Measurements from ENCODE around the gene AKAP8.
A peak's percentile ranks its signal among the peaks of the same experiment; 100 is the strongest.

Gene AKAP8

DNA sequence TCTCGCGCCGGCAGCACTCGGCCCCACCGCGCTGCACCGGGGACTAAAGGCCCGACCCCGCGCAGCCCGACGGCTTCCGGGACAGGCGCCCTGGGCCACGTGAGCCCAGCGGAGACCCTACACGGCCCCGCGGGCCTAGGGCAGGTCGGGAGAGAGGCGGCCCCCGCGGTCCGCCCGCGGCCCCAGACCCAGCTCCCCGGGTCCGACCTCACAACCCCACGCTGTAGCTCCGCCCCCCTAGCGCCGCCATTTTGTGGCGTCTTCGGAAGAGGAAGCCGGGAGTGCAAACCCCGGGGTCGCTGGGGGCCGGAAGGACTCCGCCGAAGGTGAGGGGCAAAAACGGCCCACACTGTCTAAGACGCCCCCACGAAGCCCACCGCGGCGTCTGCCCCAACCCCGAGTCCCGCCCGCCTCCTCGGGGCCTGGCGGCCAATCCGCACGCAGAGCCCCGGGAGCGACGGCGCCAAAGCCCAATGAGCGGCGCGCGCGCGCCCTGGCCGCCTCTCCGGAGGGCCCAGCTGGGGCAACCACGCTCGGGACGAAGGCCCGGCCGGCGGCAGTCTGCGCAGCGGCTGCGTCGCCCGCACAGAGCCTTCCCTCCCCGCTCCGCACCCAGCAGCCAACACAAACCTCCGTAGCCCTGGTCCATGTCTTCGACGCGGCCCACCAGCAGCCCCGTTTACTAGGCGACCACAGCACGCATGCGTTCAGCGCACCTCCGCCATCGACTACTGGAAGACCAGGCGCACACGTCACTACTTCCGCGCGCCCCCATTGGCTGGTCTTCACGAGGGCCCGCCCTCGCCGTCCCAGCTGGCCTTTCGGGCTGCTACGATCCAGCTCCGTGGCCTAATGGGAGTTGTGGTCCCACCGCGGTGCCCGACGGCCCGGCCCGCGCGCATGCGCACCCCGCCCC, at the start of gene AKAP8:
TSS of gene AKAP8 (minus strand) at position 705 of the 916 bp plus-strand sequence. CDS start at position 649, 56 bp downstream.
- H3K4me1 ChIP-seq (ENCODE audit: low read depth, poor library complexity, severe bottlenecking), result peaks cover 32% of the 10 kb centered on the region
- peak within 1 kb of the TSS; percentile 100 for H3K27ac ChIP-seq
- no peaks in the 10 kb centered on the region; the same call in 1 of the 2 replicates for H3K36me3 ChIP-seq (ENCODE audit: insufficient read depth)
- TF ChIP-seq, protein P1, sequence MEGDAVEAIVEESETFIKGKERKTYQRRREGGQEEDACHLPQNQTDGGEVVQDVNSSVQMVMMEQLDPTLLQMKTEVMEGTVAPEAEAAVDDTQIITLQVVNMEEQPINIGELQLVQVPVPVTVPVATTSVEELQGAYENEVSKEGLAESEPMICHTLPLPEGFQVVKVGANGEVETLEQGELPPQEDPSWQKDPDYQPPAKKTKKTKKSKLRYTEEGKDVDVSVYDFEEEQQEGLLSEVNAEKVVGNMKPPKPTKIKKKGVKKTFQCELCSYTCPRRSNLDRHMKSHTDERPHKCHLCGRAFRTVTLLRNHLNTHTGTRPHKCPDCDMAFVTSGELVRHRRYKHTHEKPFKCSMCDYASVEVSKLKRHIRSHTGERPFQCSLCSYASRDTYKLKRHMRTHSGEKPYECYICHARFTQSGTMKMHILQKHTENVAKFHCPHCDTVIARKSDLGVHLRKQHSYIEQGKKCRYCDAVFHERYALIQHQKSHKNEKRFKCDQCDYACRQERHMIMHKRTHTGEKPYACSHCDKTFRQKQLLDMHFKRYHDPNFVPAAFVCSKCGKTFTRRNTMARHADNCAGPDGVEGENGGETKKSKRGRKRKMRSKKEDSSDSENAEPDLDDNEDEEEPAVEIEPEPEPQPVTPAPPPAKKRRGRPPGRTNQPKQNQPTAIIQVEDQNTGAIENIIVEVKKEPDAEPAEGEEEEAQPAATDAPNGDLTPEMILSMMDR (conservative IDR thresholded peaks at IDR 0.05; ENCODE audit: low read depth, low read length), result no peak
- H2AFZ ChIP-seq (ENCODE audit: low read depth), result peak within 1 kb of the TSS; percentile 52
- H4K20me1 ChIP-seq (ENCODE audit: insufficient read depth), result no peaks in the 10 kb centered on the region
- H3K9ac ChIP-seq, result peak within 1 kb of the TSS; percentile 99
- no peaks in the 10 kb centered on the region for H3K27me3 ChIP-seq (ENCODE audit: insufficient read depth, low read depth)
- peak within 1 kb of the TSS; percentile 98 for H3K4me2 ChIP-seq
- peaks cover 53% of the 10 kb centered on the region for H3K79me2 ChIP-seq (ENCODE audit: insufficient read depth, low read depth)
- no peak within 1 kb of the TSS for H3K4me3 ChIP-seq (IDR thresholded peaks at IDR 0.05; ENCODE audit: insufficient read depth, low read depth, low read length)

DNA sequence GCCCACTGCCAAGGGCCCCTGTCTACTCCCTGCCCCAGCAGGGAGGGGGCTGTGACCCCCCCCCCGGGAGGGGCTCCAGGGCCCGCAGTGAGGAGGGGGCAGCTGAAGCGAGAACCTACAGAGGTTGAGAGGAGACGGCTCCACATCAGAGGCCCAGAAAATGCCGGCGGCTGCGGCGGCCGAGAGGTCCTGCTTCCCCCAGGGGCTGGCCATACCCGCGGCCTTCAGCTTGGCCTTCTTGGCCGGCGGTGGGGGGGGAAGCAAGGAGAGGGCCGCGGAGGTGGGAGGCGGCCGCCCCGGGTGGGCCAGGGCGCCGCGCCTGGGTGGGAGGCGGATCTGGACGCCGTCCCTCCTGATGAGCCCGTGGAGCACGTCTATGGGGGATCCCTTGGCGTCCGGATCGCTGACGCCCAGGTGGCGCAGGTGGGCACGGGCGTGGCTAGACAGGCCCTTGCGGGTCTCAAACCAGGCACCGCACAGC, 48.4 kb upstream of the AKAP8 start:
- Histone ChIP-seq H3K4me1 (ENCODE audit: low read depth, poor library complexity, severe bottlenecking) (peaks cover 13% of the 10 kb centered on the region), H3K4me2 (no peak overlapping the region), H3K4me3 (IDR thresholded peaks at IDR 0.05; ENCODE audit: insufficient read depth, low read depth, low read length) (no peak overlapping the region), H3K36me3 (ENCODE audit: insufficient read depth) (no peaks in the 10 kb centered on the region; the same call in 1 of the 2 replicates), H3K27ac (no peak overlapping the region), H2AFZ (ENCODE audit: low read depth) (no peak overlapping the region), H4K20me1 (ENCODE audit: insufficient read depth) (no peaks in the 10 kb centered on the region), H3K9ac (no peak overlapping the region), H3K79me2 (ENCODE audit: insufficient read depth, low read depth) (peaks cover 38% of the 10 kb centered on the region), H3K27me3 (ENCODE audit: insufficient read depth, low read depth) (no peaks in the 10 kb centered on the region)
- TF ChIP-seq, protein P1 (conservative IDR thresholded peaks at IDR 0.05; ENCODE audit: low read depth, low read length), result no peak

DNA sequence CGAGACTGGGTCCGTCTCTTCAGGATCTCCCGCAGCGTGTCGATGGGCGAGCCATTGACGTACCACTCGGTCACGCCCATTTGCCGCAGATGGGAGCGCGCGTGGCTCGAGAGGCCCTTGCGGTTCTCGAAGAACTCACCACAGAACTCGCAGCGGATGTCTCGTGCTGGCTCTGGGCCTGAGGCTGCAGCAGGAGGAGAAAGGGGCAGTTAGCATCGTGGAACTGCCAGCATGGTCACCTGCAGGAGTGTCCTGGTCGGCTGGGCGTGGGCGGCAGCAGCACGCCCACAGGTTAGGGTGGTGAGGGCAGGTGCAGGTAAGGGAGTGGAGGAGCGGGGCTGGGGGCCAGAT, 47.7 kb upstream of the AKAP8 start:
- H3K4me3 ChIP-seq (IDR thresholded peaks at IDR 0.05; ENCODE audit: insufficient read depth, low read depth, low read length), result no peak overlapping the region
- H3K9ac ChIP-seq, result no peak overlapping the region
- H3K27ac ChIP-seq, result no peak overlapping the region
- H2AFZ ChIP-seq (ENCODE audit: low read depth), result no peak overlapping the region
- H3K27me3 ChIP-seq (ENCODE audit: insufficient read depth, low read depth), result no peaks in the 10 kb centered on the region
- H3K4me2 ChIP-seq, result no peak overlapping the region
- no peaks in the 10 kb centered on the region; the same call in 1 of the 2 replicates for H3K36me3 ChIP-seq (ENCODE audit: insufficient read depth)
- TF ChIP-seq, protein P1 (conservative IDR thresholded peaks at IDR 0.05; ENCODE audit: low read depth, low read length), result no peak
- H4K20me1 ChIP-seq (ENCODE audit: insufficient read depth), result no peaks in the 10 kb centered on the region
- peaks cover 13% of the 10 kb centered on the region for H3K4me1 ChIP-seq (ENCODE audit: low read depth, poor library complexity, severe bottlenecking)
- H3K79me2 ChIP-seq (ENCODE audit: insufficient read depth, low read depth), result peaks cover 38% of the 10 kb centered on the region

DNA sequence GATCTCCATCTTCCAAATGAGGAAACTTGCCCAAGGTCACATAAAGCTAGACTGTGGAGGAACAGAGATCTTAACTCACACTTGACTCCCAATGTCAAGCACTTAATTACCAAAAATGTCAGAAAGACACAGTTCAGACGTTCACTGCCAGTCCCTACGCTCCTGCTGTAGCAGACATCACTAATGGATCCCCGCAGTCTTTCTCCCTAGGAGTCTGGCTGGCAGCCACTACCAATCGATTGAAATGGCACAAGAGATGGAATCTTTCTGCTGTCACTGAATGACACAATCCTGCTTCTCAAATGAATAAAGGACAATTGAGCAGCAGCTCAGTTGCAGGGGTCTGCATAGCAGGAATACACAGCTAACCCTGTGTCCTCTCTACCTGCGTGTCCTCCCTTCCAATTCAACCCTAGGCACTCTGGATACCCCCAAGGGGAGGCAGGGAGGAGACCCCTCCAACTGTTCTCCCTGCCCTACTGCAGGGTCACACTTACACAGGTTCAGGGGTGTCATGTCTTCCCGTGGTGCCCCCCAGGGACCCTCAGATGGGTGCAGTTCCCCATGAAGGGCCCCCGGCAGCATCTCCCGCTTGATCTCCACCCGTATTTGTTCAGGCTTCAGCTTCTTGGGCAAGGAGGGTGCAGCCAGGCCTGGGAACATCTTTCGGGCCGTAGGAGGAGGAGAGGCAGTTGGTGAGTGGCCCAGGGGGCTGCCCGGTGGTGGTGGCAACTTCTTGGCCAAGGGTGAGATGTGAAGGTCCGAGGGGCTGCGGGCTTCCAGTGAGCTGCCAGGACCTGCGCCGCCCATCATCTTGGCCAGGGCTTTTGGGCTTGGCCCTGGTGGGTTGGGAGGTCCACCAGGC, 47.1 kb upstream of the AKAP8 start:
- no peak overlapping the region for H2AFZ ChIP-seq (ENCODE audit: low read depth)
- no peaks in the 10 kb centered on the region for H3K27me3 ChIP-seq (ENCODE audit: insufficient read depth, low read depth)
- no peak overlapping the region for H3K9ac ChIP-seq
- H3K27ac ChIP-seq, result no peak overlapping the region
- TF ChIP-seq, protein P1 (conservative IDR thresholded peaks at IDR 0.05; ENCODE audit: low read depth, low read length), result no peak
- H3K4me3 ChIP-seq (IDR thresholded peaks at IDR 0.05; ENCODE audit: insufficient read depth, low read depth, low read length), result no peak overlapping the region
- peaks cover 13% of the 10 kb centered on the region for H3K4me1 ChIP-seq (ENCODE audit: low read depth, poor library complexity, severe bottlenecking)
- peaks cover 33% of the 10 kb centered on the region for H3K79me2 ChIP-seq (ENCODE audit: insufficient read depth, low read depth)
- no peaks in the 10 kb centered on the region for H4K20me1 ChIP-seq (ENCODE audit: insufficient read depth)
- no peaks in the 10 kb centered on the region; the same call in 1 of the 2 replicates for H3K36me3 ChIP-seq (ENCODE audit: insufficient read depth)
- H3K4me2 ChIP-seq, result no peak overlapping the region
